Fibroblast of mammary gland (primary cell): ENCODE results near the gene CNDP1.

Experiments
- DNase-seq: peaks from one replicate; pipeline ENCODE4 v3.0.0-alpha.2; 2010; ENCODE audit warnings: low read depth
- H3K4me3 ChIP-seq: 2 replicates; pipeline ENCODE4 v1.5.1; 2011; ENCODE audit warnings: low read depth, mild to moderate bottlenecking, low read length, moderate library complexity; ENCODE audit not compliant: control insufficient read depth
- CTCF ChIP-seq: conservative IDR thresholded peaks from 2 replicates; pipeline ENCODE4 v1.5.1; 2011; ENCODE audit warnings: low read depth, low read length, inconsistent platforms; ENCODE audit not compliant: control insufficient read depth, insufficient read depth

CNDP1 gene

GRCh38 chr18:74630804-74631203, 96.5 kb downstream of the CNDP1 start:
- H3K4me3 ChIP-seq = no peak overlapping the region
- no peak for TF ChIP-seq CTCF
- DNase-seq = no peak

GRCh38 chr18:74631212-74631611, 96.9 kb downstream of the CNDP1 start:
- no peak for DNase-seq
- no peak overlapping the region for H3K4me3 ChIP-seq
- TF ChIP-seq CTCF = no peak

- TF ChIP-seq CTCF = no peak
- DNase-seq = peak; percentile 56
- H3K4me3 ChIP-seq = no peak overlapping the region
These were observed 97.5 kb downstream of the CNDP1 start for GRCh38 chr18:74631623-74632350.

- no peak overlapping the region for H3K4me3 ChIP-seq
- DNase-seq = no peak
- no peak for TF ChIP-seq CTCF
These were observed 98.0 kb downstream of the CNDP1 start for GRCh38 chr18:74632351-74632679.

GRCh38 chr18:74632856-74633255, 98.6 kb downstream of the CNDP1 start:
- no peak overlapping the region for H3K4me3 ChIP-seq
- no peak for TF ChIP-seq CTCF
- no peak for DNase-seq

- no peak for DNase-seq
- no peak for TF ChIP-seq CTCF
- no peak overlapping the region for H3K4me3 ChIP-seq
These were observed 99.5 kb downstream of the CNDP1 start for GRCh38 chr18:74633652-74634352.
